Measurements from ENCODE around the gene PCDHA2.

PCDHA2 gene

GRCh38 chr5:140794595-140795258 lies at the start of gene PCDHA2:
PCDHA2 (plus strand) TSS chr5:140794852.
- no peak within 1 kb of the TSS for H3K4me3 ChIP-seq (ENCODE audit: low read depth, low read length)
- DNase-seq (ENCODE audit: low read depth, low spot score) = no peak
- POLR2A ChIA-PET = no interaction called here
- CTCF ChIA-PET = interaction anchor here (0.5 to 1.9 kb wide), 2 partner anchors 11 to 595 kb away, joined by 3 to 7 read pairs; partner anchors contain the start of gene PCDHA4
- TF ChIP-seq, protein P1, sequence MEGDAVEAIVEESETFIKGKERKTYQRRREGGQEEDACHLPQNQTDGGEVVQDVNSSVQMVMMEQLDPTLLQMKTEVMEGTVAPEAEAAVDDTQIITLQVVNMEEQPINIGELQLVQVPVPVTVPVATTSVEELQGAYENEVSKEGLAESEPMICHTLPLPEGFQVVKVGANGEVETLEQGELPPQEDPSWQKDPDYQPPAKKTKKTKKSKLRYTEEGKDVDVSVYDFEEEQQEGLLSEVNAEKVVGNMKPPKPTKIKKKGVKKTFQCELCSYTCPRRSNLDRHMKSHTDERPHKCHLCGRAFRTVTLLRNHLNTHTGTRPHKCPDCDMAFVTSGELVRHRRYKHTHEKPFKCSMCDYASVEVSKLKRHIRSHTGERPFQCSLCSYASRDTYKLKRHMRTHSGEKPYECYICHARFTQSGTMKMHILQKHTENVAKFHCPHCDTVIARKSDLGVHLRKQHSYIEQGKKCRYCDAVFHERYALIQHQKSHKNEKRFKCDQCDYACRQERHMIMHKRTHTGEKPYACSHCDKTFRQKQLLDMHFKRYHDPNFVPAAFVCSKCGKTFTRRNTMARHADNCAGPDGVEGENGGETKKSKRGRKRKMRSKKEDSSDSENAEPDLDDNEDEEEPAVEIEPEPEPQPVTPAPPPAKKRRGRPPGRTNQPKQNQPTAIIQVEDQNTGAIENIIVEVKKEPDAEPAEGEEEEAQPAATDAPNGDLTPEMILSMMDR (IDR thresholded peaks at IDR 0.05; ENCODE audit: insufficient read depth, low read length, missing control alignments) = no peak

- ChIA-PET POLR2A (no interaction called here), CTCF (no interaction called here)
- TF ChIP-seq, protein P1 (IDR thresholded peaks at IDR 0.05; ENCODE audit: insufficient read depth, low read length, missing control alignments) = no peak
- H3K4me3 ChIP-seq (ENCODE audit: low read depth, low read length) = no peak overlapping the region
- DNase-seq (ENCODE audit: low read depth, low spot score) = no peak
These were observed 41.1 kb upstream of the PCDHA2 start for GRCh38 chr5:140753561-140753960.

DNA sequence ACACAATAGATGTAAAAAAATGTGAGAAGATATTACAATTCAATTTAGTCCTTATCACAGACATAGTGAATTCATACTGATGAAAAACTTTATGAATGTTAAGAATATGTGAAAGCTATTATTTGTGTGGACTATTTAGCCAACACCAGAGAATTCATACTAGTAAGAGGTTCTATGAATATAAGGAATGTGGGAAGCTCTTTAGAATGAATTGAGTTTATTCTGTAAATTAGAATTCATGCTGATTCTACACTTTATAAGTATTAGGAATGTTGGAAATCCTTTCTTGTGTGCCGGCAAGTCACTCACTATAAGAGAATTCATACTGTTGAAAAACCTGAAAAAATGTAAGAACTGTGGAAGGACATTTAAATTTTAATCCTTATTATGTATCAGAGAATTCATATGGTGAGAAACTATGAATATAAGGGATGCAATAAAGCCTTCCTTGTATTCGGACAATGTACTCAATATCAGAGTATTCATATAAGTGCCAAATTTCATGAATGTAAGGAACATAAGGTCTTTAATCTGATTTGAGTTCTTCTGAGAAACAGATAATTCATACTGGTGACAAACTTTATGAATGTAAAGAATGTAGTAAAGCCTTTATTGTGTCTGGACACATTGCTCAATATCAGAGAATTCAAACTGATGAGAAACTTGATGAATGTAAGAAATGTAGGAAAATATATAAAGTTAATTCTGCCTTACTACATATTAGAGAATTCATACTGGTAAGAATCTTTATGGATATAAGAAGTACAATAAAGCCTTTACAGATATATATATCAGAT lies 30.3 kb upstream of the PCDHA2 start:
- no peak for DNase-seq (ENCODE audit: low read depth, low spot score)
- ChIA-PET CTCF (no interaction called here), POLR2A (no interaction called here)
- TF ChIP-seq, protein P1 (IDR thresholded peaks at IDR 0.05; ENCODE audit: insufficient read depth, low read length, missing control alignments) = no peak
- H3K4me3 ChIP-seq (ENCODE audit: low read depth, low read length) = no peak overlapping the region

DNA sequence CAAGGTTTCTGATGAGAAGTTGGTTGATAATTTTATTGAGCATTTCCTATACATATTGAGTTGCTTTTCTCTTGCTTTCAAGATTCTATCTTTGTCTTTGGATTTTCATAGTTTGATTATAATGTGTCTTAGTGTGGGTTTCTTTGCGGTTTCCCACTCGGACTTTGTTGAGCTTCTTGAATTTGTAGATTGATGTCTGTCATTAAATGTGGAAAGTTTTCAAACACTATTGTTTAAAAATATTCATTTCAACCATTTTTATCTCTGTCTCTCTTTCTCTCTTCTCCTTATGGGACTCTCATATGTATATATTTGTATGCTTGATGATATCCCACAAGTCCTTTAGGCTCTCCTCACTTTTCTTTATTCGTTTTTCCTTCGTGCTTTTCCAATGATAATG lies 27.2 kb upstream of the PCDHA2 start:
- CTCF ChIA-PET = interaction anchor here (1.4 kb wide), 1 partner anchor 552 kb away, joined by 3 read pairs; no protein-coding TSS in a partner anchor
- H3K4me3 ChIP-seq (ENCODE audit: low read depth, low read length) = no peak overlapping the region
- no peak for DNase-seq (ENCODE audit: low read depth, low spot score)
- TF ChIP-seq, protein P1 (IDR thresholded peaks at IDR 0.05; ENCODE audit: insufficient read depth, low read length, missing control alignments) = no peak
- POLR2A ChIA-PET = no interaction called here

GRCh38 chr5:140780512-140780911 lies 14.1 kb upstream of the PCDHA2 start:
- POLR2A ChIA-PET = no interaction called here

More at GRCh38 chr5:140780512-140780911, 14.1 kb upstream of the PCDHA2 start:
- no peak overlapping the region for H3K4me3 ChIP-seq (ENCODE audit: low read depth, low read length)
- DNase-seq (ENCODE audit: low read depth, low spot score) = no peak
- CTCF ChIA-PET = no interaction called here
- TF ChIP-seq, protein P1 (IDR thresholded peaks at IDR 0.05; ENCODE audit: insufficient read depth, low read length, missing control alignments) = no peak
